Trophoblast cell (in vitro differentiated cells and primary cell): Measurements from ENCODE around the gene ZNF296.

Experiments used
- DNase-seq, 2 donors: peaks; one replicate each; pipeline ENCODE4 v3.0.0-alpha.2; 2016
- H2AFZ ChIP-seq: 2 replicates; pipeline ENCODE4 v1.6.1; 2013; ENCODE audit warnings: low read length, moderate library complexity, mild to moderate bottlenecking; ENCODE audit not compliant: insufficient read depth, poor library complexity
- H2AK5ac ChIP-seq: 2 replicates; pipeline ENCODE4 v1.6.1; 2013; ENCODE audit warnings: mild to moderate bottlenecking, low read length
- H2BK120ac ChIP-seq: 2 replicates; pipeline ENCODE4 v1.6.1; 2013; ENCODE audit warnings: low read length, mild to moderate bottlenecking, moderate library complexity; ENCODE audit not compliant: insufficient read depth, poor library complexity
- H2BK12ac ChIP-seq: 2 replicates; pipeline ENCODE4 v1.6.1; 2013; ENCODE audit warnings: mild to moderate bottlenecking, low read length, moderate library complexity
- H2BK5ac ChIP-seq: 2 replicates; pipeline ENCODE4 v1.6.1; 2013; ENCODE audit warnings: low read length, low read depth, moderate library complexity, mild to moderate bottlenecking; ENCODE audit not compliant: poor library complexity
- H3K14ac ChIP-seq: 2 replicates; pipeline ENCODE4 v1.6.1; 2013; ENCODE audit warnings: mild to moderate bottlenecking, low read length
- H3K18ac ChIP-seq: 2 replicates; pipeline ENCODE4 v1.6.1; 2013; ENCODE audit warnings: mild to moderate bottlenecking, low read length
- H3K23ac ChIP-seq: 2 replicates; pipeline ENCODE4 v1.6.1; 2013; ENCODE audit warnings: low read length
- H3K27ac ChIP-seq: 2 replicates; pipeline ENCODE4 v1.5.1; 2013; ENCODE audit warnings: low read depth, mild to moderate bottlenecking, inconsistent platforms, low read length, moderate library complexity
- H3K27me3 ChIP-seq: 2 replicates; pipeline ENCODE4 v1.6.1; 2013; ENCODE audit warnings: inconsistent platforms, mild to moderate bottlenecking, low read length, moderate library complexity; ENCODE audit not compliant: insufficient read depth
- H3K36me3 ChIP-seq, 2 experiments: 1 replicate in 1 of 2; 2 replicates in 1 of 2; pipeline ENCODE4 v1.6.1; 2013; ENCODE audit warnings: low read length in 2 of 2, mild to moderate bottlenecking in 2 of 2, moderate library complexity in 1 of 2; ENCODE audit not compliant: insufficient read depth in 2 of 2, control insufficient read depth in 1 of 2
- H3K4ac ChIP-seq: 2 replicates; pipeline ENCODE4 v1.6.1; 2013; ENCODE audit warnings: low read depth, mild to moderate bottlenecking, low read length, moderate library complexity
- H3K4me1 ChIP-seq, 2 experiments: 1 replicate in 1 of 2; 2 replicates in 1 of 2; pipeline ENCODE4 v1.6.1; 2013; ENCODE audit warnings: low read length in 2 of 2, mild to moderate bottlenecking in 2 of 2, moderate library complexity in 1 of 2; ENCODE audit not compliant: insufficient read depth in 2 of 2, control insufficient read depth in 1 of 2
- H3K4me2 ChIP-seq: 2 replicates; pipeline ENCODE4 v1.6.1; 2013; ENCODE audit warnings: inconsistent platforms, mild to moderate bottlenecking, low read length, moderate library complexity
- H3K4me3 ChIP-seq: 2 replicates; pipeline ENCODE4 v1.5.1; 2013; ENCODE audit warnings: mild to moderate bottlenecking, low read depth, low read length, inconsistent platforms
- H3K79me1 ChIP-seq: one replicate; pipeline ENCODE4 v1.6.1; 2013; ENCODE audit warnings: low read length
- H3K79me2 ChIP-seq: 2 replicates; pipeline ENCODE4 v1.6.1; 2013; ENCODE audit warnings: low read length, mild to moderate bottlenecking; ENCODE audit not compliant: control insufficient read depth, insufficient read depth, poor library complexity
- H3K9ac ChIP-seq: 2 replicates; pipeline ENCODE4 v1.6.1; 2013; ENCODE audit warnings: mild to moderate bottlenecking, low read length
- H3K9me3 ChIP-seq: 2 replicates; pipeline ENCODE4 v1.6.1; 2013; ENCODE audit warnings: low read depth, mild to moderate bottlenecking, control low read depth, inconsistent platforms, low read length; ENCODE audit not compliant: insufficient read depth
- H4K12ac ChIP-seq: 2 replicates; pipeline ENCODE4 v1.6.1; 2013; ENCODE audit warnings: low read depth, mild to moderate bottlenecking, low read length, moderate library complexity
- H4K8ac ChIP-seq: 2 replicates; pipeline ENCODE4 v1.6.1; 2013; ENCODE audit warnings: low read depth, mild to moderate bottlenecking, low read length, moderate library complexity
- H4K91ac ChIP-seq: one replicate; pipeline ENCODE4 v1.6.1; 2013; ENCODE audit warnings: low read depth, mild to moderate bottlenecking, low read length, moderate library complexity
- WGBS: extraction: QIAGEN DNeasy Blood & Tissue Kit; methylation state at CpG from one replicate; pipeline ENCODE4 v1.1.7; 2013; ENCODE audit warnings: missing lambda C conversion rate; ENCODE audit not compliant: insufficient read length, insufficient coverage; ENCODE audit errors: extremely low coverage; 5-methylcytosine and 5-hydroxymethylcytosine counted together

Gene ZNF296

GRCh38 chr19:45050036-45050435 is 26.2 kb downstream of the ZNF296 start:
- H3K9ac ChIP-seq, result no peak overlapping the region
- no peak overlapping the region for H2BK120ac ChIP-seq
- no peak overlapping the region for H2AFZ ChIP-seq
- H3K27me3 ChIP-seq, result no peaks in the 10 kb centered on the region
- peak overlapping the region; percentile 15 for H3K4ac ChIP-seq
- H3K9me3 ChIP-seq, result no peaks in the 10 kb centered on the region
- H3K36me3 ChIP-seq, result peaks cover 36 to 46% of the 10 kb centered on the region in 2 experiments
- H3K4me2 ChIP-seq, result no peak overlapping the region
- no peak overlapping the region for H3K4me3 ChIP-seq
- H3K79me2 ChIP-seq, result peaks cover 3% of the 10 kb centered on the region
- no peak overlapping the region for H3K18ac ChIP-seq
- no peak overlapping the region for H3K27ac ChIP-seq
- DNase-seq, result peak in 1 of 2 donors; percentile 33
- H3K4me1 ChIP-seq, result peaks cover 0 to 5% of the 10 kb centered on the region in 2 experiments
- no CpG with 5 or more reads among the region's 6 CpGs for WGBS
- no peak overlapping the region for H4K91ac ChIP-seq
- no peak overlapping the region for H2AK5ac ChIP-seq
- no peak overlapping the region for H2BK5ac ChIP-seq
- no peak overlapping the region for H4K12ac ChIP-seq
- no peak overlapping the region for H4K8ac ChIP-seq
- no peak overlapping the region for H3K14ac ChIP-seq
- no peak overlapping the region for H2BK12ac ChIP-seq
- H3K79me1 ChIP-seq, result no peaks in the 10 kb centered on the region
- no peak overlapping the region for H3K23ac ChIP-seq

- Histone ChIP-seq H3K27me3 (no peaks in the 10 kb centered on the region), H3K18ac (peak overlapping the region; percentile 56), H3K9me3 (no peaks in the 10 kb centered on the region), H3K4me3 (no peak overlapping the region), H3K4me2 (no peak overlapping the region), H3K79me2 (peaks cover 3% of the 10 kb centered on the region), H2BK5ac (no peak overlapping the region), H2AK5ac (no peak overlapping the region), H4K8ac (no peak overlapping the region), H3K36me3 (peaks cover 36 to 47% of the 10 kb centered on the region in 2 experiments), H2BK120ac (no peak overlapping the region), H3K4me1 (peaks cover 0 to 5% of the 10 kb centered on the region in 2 experiments), H3K23ac (no peak overlapping the region), H4K91ac (no peak overlapping the region), H3K4ac (peak overlapping the region; percentile 65), H2AFZ (no peak overlapping the region), H3K79me1 (no peaks in the 10 kb centered on the region), H2BK12ac (no peak overlapping the region), H3K27ac (peak overlapping the region; percentile 3), H4K12ac (no peak overlapping the region), H3K14ac (no peak overlapping the region), H3K9ac (no peak overlapping the region)
- no CpG with 5 or more reads among the region's 8 CpGs for whole genome bisulfite sequencing
- DNase-seq, result peak in 1 of 2 donors; percentile 21
Measured at GRCh38 chr19:45049073-45049736, 27.1 kb downstream of the ZNF296 start.

GRCh38 chr19:45047188-45047797 is 29.0 kb downstream of the ZNF296 start:
- Histone ChIP-seq H3K18ac (no peak overlapping the region), H3K9ac (no peak overlapping the region), H3K27me3 (no peaks in the 10 kb centered on the region), H3K79me1 (no peaks in the 10 kb centered on the region), H4K91ac (no peak overlapping the region), H3K36me3 (peaks cover 35 to 41% of the 10 kb centered on the region in 2 experiments), H4K8ac (no peak overlapping the region), H3K4me2 (no peak overlapping the region), H3K14ac (no peak overlapping the region), H3K4me3 (no peak overlapping the region), H3K9me3 (no peaks in the 10 kb centered on the region), H3K27ac (no peak overlapping the region), H3K4me1 (peaks cover 0 to 5% of the 10 kb centered on the region in 2 experiments), H2BK5ac (no peak overlapping the region), H2BK120ac (no peak overlapping the region), H2AFZ (no peak overlapping the region), H2AK5ac (no peak overlapping the region), H3K23ac (no peak overlapping the region), H3K79me2 (peaks cover 3% of the 10 kb centered on the region), H2BK12ac (no peak overlapping the region), H3K4ac (no peak overlapping the region), H4K12ac (no peak overlapping the region)
- no peak for DNase-seq
- WGBS, result no CpG with 5 or more reads among the region's 7 CpGs

DNA sequence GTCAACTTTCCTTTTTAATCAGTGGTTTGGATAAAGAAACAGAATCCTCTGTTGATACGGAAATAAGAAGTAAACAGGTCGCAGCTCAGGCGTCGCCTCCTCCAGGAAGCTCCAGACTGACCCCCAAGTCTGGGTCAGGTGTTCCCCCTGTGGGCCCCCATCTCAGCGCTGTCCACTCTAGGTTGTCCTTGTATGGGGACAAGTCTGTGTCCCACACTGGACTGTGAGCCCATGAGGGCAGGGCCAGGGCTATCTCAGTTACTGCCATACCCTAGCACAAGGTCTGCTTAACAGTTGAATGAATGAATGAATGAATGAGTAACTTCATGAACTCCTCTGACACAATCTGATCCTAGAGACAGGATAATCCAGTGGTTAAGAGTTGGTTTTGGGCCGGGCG is 29.9 kb downstream of the ZNF296 start:
- Histone ChIP-seq H2BK12ac (no peak overlapping the region), H4K12ac (no peak overlapping the region), H3K9ac (no peak overlapping the region), H3K27ac (no peak overlapping the region), H3K4ac (no peak overlapping the region), H4K8ac (no peak overlapping the region), H3K79me2 (peaks cover 3% of the 10 kb centered on the region), H3K4me1 (peaks cover 0 to 5% of the 10 kb centered on the region in 2 experiments), H4K91ac (no peak overlapping the region), H3K18ac (no peak overlapping the region), H3K4me3 (no peak overlapping the region), H3K36me3 (peaks cover 38 to 44% of the 10 kb centered on the region in 2 experiments), H3K23ac (no peak overlapping the region), H3K79me1 (no peaks in the 10 kb centered on the region), H2AK5ac (no peak overlapping the region), H3K27me3 (no peaks in the 10 kb centered on the region), H3K4me2 (no peak overlapping the region), H3K9me3 (no peaks in the 10 kb centered on the region), H3K14ac (no peak overlapping the region), H2BK5ac (no peak overlapping the region), H2AFZ (no peak overlapping the region), H2BK120ac (no peak overlapping the region)
- no CpG with 5 or more reads among the region's 7 CpGs for WGBS
- DNase-seq, result no peak
